ENCODE data around the gene EXPH5. TPM values are rescaled to one million over a fixed set of nuclear protein-coding genes. Genes with fewer than 3 reads are reported as not detected.

Gene EXPH5
- total and polyA plus RNA-seq, 9 of the 15 experiments (the other 6 are each of a cell fraction or from before 2014, with no cell fraction given) = 1.3 to 8.5 (median 4.8) TPM

DNA sequence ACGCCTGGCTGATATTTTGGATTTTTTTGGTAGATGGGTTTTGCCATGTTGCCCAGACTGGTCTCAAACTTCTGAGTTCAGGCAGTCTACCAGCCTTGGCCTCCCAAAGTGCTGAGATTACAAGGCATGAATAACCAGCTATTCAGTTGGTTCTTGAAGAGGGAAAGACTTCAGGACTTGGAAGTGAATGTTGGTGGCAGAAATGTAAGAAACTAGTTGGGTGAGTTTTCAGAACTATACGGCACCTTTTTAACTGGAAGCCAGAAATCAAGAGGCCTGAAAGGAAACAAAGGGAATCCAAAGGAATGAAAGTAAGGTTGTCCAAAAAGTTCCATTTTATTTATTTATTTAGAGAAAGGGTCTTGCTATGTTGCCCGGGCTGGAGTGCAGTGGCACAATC, 98.2 kb downstream of the EXPH5 start:
- no peak overlapping the region for H2AFZ ChIP-seq (ENCODE audit: low read depth, low read length)
- WGBS (ENCODE audit: insufficient coverage, low coverage, missing lambda C conversion rate) = 94% methylated on average over 3 of the region's 3 CpGs
- H3K4me1 ChIP-seq (replicated peaks in 1 of 2; ENCODE audit: control insufficient read depth in 2 of 2, insufficient read depth in 2 of 2, low read length in 2 of 2) = peaks cover 17 to 21% of the 10 kb centered on the region in 2 experiments
- intact Hi-C loops (cut with micrococcal nuclease) = loop anchor here (5.0 to 10.0 kb wide), 4 partner anchors 57 to 371 kb away; partner anchors contain the start of genes ACAT1 and EXPH5
- no TSS peak for BruUV-seq (replicated peaks)
- ATAC-seq (no peak), DNase-seq (ENCODE audit: extremely low read depth in 1 of 4, low spot score in 3 of 4) (no peak), FAIRE-seq (no peak)
- no peaks in the 10 kb centered on the region for H3K27me3 ChIP-seq (ENCODE audit: control insufficient read depth in 2 of 2, insufficient read depth in 2 of 2, low read length in 2 of 2)
- ChIA-PET POLR2A (no interaction called here), CTCF (ENCODE audit: low intra/inter-chr PET ratio) (no interaction called here)
- no peaks in the 10 kb centered on the region for H4K20me1 ChIP-seq (replicated peaks; ENCODE audit: control insufficient read depth, insufficient read depth, low read length)
- H3K9me3 ChIP-seq (replicated peaks; ENCODE audit: control insufficient read depth, insufficient read depth, low read depth, low read length) = no peaks in the 10 kb centered on the region
- no peak overlapping the region for H3K4me2 ChIP-seq (ENCODE audit: insufficient read depth, low read length)
- no peak overlapping the region for H3K27ac ChIP-seq (ENCODE audit: extremely low read depth, low read depth, low read length)
- peak overlapping the region in 1 of 2 experiments; percentile 46; a peak in 1 of 4 replicates for H3K9ac ChIP-seq (ENCODE audit: insufficient read depth in 1 of 2, low read depth in 2 of 2, low read length in 2 of 2)
- peaks cover 3% of the 10 kb centered on the region; the same call in 1 of the 3 replicates for H3K36me3 ChIP-seq (ENCODE audit: control insufficient read depth, insufficient read depth, low read length)
- H3K9me1 ChIP-seq (ENCODE audit: control insufficient read depth, insufficient read depth, low read length) = no peaks in the 10 kb centered on the region
- H3K79me2 ChIP-seq (ENCODE audit: control insufficient read depth, insufficient read depth, low read length) = peaks cover 38% of the 10 kb centered on the region
- no peak overlapping the region for H3K4me3 ChIP-seq
- in situ Hi-C loops (cut with MboI) = no loop called here
- TF ChIP-seq, protein P1, sequence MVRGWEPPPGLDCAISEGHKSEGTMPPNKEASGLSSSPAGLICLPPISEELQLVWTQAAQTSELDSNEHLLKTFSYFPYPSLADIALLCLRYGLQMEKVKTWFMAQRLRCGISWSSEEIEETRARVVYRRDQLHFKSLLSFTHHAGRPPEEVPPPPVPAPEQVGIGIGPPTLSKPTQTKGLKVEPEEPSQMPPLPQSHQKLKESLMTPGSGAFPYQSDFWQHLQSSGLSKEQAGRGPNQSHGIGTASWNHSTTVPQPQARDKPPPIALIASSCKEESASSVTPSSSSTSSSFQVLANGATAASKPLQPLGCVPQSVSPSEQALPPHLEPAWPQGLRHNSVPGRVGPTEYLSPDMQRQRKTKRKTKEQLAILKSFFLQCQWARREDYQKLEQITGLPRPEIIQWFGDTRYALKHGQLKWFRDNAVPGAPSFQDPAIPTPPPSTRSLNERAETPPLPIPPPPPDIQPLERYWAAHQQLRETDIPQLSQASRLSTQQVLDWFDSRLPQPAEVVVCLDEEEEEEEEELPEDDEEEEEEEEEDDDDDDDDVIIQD (CRISPR knock-in tag; IDR thresholded peaks at IDR 0.05) = no peak
- no peak for TF ChIP-seq PTBP1 (IDR thresholded peaks at IDR 0.05; ENCODE audit: low read depth, low read length)
- TF ChIP-seq ZNF589 (CRISPR knock-in tag; IDR thresholded peaks at IDR 0.05; ENCODE audit: low read depth) = no peak
- no peak for TF ChIP-seq ZNF561 (CRISPR knock-in tag; conservative IDR thresholded peaks at IDR 0.05)
- TF ChIP-seq, protein P2, sequence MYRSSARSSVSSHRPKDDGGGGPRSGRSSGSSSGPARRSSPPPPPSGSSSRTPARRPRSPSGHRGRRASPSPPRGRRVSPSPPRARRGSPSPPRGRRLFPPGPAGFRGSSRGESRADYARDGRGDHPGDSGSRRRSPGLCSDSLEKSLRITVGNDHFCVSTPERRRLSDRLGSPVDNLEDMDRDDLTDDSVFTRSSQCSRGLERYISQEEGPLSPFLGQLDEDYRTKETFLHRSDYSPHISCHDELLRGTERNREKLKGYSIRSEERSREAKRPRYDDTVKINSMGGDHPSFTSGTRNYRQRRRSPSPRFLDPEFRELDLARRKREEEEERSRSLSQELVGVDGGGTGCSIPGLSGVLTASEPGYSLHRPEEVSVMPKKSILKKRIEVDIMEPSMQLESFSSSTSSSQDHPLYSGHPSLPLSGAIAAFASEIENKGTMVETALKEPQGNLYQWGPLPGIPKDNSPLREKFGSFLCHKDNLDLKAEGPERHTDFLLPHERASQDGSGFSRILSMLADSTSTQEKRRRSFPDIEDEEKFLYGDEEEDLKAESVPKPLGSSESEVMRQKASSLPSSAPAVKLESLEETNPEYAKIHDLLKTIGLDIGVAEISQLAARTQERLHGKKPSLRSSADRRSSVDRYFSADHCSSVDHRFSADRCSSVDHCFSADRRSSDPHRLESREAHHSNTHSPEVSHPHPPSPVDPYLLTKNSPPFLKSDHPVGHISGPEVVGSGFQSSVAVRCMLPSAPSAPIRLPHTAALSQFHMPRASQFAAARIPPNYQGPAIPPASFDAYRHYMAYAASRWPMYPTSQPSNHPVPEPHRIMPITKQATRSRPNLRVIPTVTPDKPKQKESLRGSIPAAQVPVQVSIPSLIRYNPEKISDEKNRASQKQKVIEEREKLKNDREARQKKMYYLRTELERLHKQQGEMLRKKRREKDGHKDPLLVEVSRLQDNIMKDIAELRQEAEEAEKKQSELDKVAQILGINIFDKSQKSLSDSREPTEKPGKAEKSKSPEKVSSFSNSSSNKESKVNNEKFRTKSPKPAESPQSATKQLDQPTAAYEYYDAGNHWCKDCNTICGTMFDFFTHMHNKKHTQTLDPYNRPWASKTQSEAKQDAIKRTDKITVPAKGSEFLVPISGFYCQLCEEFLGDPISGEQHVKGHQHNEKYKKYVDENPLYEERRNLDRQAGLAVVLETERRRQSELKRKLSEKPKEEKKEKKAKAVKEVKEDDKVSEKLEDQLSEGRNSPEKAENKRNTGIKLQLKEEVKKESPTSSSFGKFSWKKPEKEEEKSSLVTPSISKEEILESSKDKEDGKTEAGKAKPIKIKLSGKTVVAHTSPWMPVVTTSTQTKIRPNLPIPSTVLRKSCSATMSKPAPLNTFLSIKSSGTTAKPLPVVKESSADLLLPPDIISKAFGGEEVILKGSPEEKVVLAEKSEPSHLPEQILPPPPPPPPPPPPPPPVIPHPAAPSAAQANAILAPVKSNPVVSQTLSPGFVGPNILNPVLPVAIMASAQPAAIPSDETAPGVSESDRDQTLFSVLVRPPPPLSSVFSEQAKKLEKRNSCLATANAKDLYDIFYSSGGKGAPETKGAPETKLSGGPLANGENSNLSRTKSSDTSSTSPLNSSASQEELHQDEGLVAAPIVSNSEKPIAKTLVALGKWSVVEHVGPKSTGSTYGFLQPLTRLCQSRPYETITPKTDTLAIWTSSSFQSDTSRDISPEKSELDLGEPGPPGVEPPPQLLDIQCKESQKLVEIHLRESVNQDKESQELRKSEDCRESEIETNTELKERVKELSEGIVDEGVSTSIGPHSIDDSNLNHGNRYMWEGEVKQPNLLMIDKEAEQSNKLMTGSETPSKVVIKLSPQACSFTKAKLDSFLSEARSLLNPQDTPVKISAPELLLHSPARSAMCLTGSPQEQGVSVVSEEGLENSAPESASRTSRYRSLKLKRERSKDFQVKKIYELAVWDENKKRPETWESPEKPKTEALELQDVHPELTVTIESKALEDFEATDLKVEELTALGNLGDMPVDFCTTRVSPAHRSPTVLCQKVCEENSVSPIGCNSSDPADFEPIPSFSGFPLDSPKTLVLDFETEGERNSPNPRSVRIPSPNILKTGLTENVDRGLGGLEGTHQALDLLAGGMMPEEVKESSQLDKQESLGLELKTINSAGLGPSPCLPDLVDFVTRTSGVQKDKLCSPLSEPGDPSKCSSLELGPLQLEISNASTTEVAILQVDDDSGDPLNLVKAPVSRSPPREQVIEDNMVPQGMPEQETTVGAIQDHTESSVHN (IDR thresholded peaks at IDR 0.05; ENCODE audit: borderline replicate concordance in 1 of 2, low read depth in 1 of 2) = no peak
- no peak for TF ChIP-seq POLR2AphosphoS5 (IDR thresholded peaks at IDR 0.05; ENCODE audit: control insufficient read depth, insufficient read depth, low read depth, low read length)
- TF ChIP-seq, protein P3, sequence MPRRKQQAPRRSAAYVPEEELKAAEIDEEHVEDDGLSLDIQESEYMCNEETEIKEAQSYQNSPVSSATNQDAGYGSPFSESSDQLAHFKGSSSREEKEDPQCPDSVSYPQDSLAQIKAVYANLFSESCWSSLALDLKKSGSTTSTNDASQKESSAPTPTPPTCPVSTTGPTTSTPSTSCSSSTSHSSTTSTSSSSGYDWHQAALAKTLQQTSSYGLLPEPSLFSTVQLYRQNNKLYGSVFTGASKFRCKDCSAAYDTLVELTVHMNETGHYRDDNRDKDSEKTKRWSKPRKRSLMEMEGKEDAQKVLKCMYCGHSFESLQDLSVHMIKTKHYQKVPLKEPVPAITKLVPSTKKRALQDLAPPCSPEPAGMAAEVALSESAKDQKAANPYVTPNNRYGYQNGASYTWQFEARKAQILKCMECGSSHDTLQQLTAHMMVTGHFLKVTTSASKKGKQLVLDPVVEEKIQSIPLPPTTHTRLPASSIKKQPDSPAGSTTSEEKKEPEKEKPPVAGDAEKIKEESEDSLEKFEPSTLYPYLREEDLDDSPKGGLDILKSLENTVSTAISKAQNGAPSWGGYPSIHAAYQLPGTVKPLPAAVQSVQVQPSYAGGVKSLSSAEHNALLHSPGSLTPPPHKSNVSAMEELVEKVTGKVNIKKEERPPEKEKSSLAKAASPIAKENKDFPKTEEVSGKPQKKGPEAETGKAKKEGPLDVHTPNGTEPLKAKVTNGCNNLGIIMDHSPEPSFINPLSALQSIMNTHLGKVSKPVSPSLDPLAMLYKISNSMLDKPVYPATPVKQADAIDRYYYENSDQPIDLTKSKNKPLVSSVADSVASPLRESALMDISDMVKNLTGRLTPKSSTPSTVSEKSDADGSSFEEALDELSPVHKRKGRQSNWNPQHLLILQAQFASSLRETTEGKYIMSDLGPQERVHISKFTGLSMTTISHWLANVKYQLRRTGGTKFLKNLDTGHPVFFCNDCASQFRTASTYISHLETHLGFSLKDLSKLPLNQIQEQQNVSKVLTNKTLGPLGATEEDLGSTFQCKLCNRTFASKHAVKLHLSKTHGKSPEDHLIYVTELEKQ (CRISPR knock-in tag; IDR thresholded peaks at IDR 0.05) = no peak
